Ovary (tissue), 3 donors: ENCODE results near the gene VAPB.

Source experiments
- CTCF ChIP-seq, 3 donors: fragments of 450-650 bp in 2 of 3; fragments of 200-600 bp in 1 of 3; IDR thresholded peaks; one replicate each; pipeline versions ENCODE4 v1.5.1 to v1.8.0; 2016 to 2022; ENCODE audit warnings: antibody characterized with exemption in 3 of 3, mild to moderate bottlenecking in 1 of 3
- EP300 ChIP-seq: sonication (generic); formaldehyde crosslinking; IDR thresholded peaks from one replicate; pipeline ENCODE4 v1.6.1; 2017; ENCODE audit warnings: antibody characterized with exemption
- POLR2A ChIP-seq: fragments of 450-650 bp; IDR thresholded peaks from one replicate; pipeline ENCODE4 v1.6.1; 2017; ENCODE audit warnings: antibody characterized with exemption, mild to moderate bottlenecking, moderate library complexity
- donor health status: DM: no; HTN: no; CAD: no.

GRCh38 chr20:58441723-58442122, 52.7 kb downstream of the VAPB start:
- TF ChIP-seq POLR2A: no peak
- no peak for TF ChIP-seq EP300
- no peak for TF ChIP-seq CTCF (IDR thresholded peaks at IDR 0.05)
